ENCODE measurements around the gene RELT. TPM values are rescaled to one million over a fixed set of nuclear protein-coding genes. Genes with fewer than 3 reads are reported as not detected.

RELT gene
- total RNA-seq, 1 experiment from 2014 or later, result 24.5 TPM

DNA sequence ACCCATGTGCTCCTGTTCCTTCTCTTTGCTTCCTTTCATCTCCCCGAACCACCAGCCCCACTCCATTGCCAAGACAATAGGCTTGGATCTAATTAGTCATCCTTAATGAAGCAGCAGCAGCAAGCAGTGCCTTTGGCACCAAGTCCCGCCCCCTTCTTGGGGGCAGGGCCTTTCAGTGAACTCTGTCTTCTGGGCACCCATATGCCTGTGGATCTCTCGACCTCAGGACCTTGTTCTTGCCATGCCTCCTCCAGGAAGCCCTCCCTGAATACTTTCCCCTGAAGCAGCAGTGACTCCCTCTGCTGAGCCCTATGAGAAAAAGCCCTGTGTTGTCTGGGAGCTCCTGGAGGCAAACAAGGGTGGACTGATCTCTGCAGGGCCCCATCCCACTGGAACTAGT is 36.0 kb upstream of the RELT start:
- Histone ChIP-seq H3K27ac (ENCODE audit: low read length) (no peak overlapping the region), H3K4me2 (ENCODE audit: low read length) (no peak overlapping the region), H2AFZ (ENCODE audit: low read length) (no peak overlapping the region), H3K9me2 (replicated peaks; ENCODE audit: low read length) (no peaks in the 10 kb centered on the region), H3F3A (ENCODE audit: low read length, unreplicated experiment) (no peaks in the 10 kb centered on the region), H3K4me3 (ENCODE audit: low read length) (no peak overlapping the region), H3K9me3 (ENCODE audit: low read length) (no peaks in the 10 kb centered on the region), H3K79me2 (ENCODE audit: low read length) (peaks cover 9% of the 10 kb centered on the region), H3K9ac (ENCODE audit: low read length) (no peak overlapping the region), H3K4me1 (ENCODE audit: insufficient read depth, low read length) (peaks cover 6% of the 10 kb centered on the region), H3K27me3 (ENCODE audit: low read length) (no peaks in the 10 kb centered on the region), H3K36me3 (ENCODE audit: low read depth, low read length) (no peaks in the 10 kb centered on the region), H4K20me1 (ENCODE audit: low read length) (no peaks in the 10 kb centered on the region)
- ATAC-seq, result no peak
- intact Hi-C loops (cut with micrococcal nuclease), result no loop called here
- ChIA-PET POLR2A (ENCODE audit: unreplicated experiment) (no interaction called here), CTCF (interaction anchor here (2.7 kb wide), 1 partner anchor 11 kb away, joined by 7 read pairs; no protein-coding TSS in a partner anchor)
- TF ChIP-seq, protein P1, sequence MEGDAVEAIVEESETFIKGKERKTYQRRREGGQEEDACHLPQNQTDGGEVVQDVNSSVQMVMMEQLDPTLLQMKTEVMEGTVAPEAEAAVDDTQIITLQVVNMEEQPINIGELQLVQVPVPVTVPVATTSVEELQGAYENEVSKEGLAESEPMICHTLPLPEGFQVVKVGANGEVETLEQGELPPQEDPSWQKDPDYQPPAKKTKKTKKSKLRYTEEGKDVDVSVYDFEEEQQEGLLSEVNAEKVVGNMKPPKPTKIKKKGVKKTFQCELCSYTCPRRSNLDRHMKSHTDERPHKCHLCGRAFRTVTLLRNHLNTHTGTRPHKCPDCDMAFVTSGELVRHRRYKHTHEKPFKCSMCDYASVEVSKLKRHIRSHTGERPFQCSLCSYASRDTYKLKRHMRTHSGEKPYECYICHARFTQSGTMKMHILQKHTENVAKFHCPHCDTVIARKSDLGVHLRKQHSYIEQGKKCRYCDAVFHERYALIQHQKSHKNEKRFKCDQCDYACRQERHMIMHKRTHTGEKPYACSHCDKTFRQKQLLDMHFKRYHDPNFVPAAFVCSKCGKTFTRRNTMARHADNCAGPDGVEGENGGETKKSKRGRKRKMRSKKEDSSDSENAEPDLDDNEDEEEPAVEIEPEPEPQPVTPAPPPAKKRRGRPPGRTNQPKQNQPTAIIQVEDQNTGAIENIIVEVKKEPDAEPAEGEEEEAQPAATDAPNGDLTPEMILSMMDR (conservative IDR thresholded peaks at IDR 0.05; ENCODE audit: low read depth, low read length), result no peak
- TF ChIP-seq EZH2phosphoT487 (IDR thresholded peaks at IDR 0.05; ENCODE audit: borderline replicate concordance, low read length), result no peak
- no peak for TF ChIP-seq EZH2 (IDR thresholded peaks at IDR 0.05; ENCODE audit: low read length, unreplicated experiment)
- DNase-seq, result no peak
- no TSS peak for BruUV-seq (replicated peaks)

DNA sequence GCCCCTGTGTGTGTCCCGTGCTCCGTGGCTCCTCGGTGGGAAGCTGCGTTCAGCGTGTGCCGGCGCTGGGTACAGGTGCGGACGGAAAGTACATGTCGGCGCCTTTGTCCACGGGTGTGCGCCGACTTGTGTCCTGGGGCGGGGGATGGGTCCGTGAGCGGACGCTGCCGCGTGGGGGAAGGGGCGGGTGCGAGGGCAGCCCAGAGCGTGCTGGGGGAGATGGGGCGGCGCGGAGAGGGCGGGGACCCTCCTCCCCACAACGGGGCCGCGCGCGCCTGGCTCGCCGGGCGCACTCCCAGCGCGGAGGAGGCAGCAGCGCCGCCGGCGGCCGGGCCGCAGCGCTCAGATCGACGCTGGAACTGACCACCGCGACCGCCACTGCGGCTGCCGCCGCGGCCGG is 33.6 kb upstream of the RELT start:
- Histone ChIP-seq H3K9ac (ENCODE audit: low read length) (no peak overlapping the region), H3K9me2 (replicated peaks; ENCODE audit: low read length) (no peaks in the 10 kb centered on the region), H3K4me1 (ENCODE audit: insufficient read depth, low read length) (peaks cover 4% of the 10 kb centered on the region; the same call in 1 of the 2 replicates), H3K4me3 (ENCODE audit: low read length) (peak overlapping the region; percentile 67), H3K36me3 (ENCODE audit: low read depth, low read length) (no peaks in the 10 kb centered on the region), H3K27ac (ENCODE audit: low read length) (no peak overlapping the region), H3K79me2 (ENCODE audit: low read length) (peaks cover 9% of the 10 kb centered on the region), H3K4me2 (ENCODE audit: low read length) (peak overlapping the region; percentile 68), H3F3A (ENCODE audit: low read length, unreplicated experiment) (no peaks in the 10 kb centered on the region), H4K20me1 (ENCODE audit: low read length) (no peaks in the 10 kb centered on the region), H2AFZ (ENCODE audit: low read length) (peak overlapping the region; percentile 82), H3K9me3 (ENCODE audit: low read length) (no peaks in the 10 kb centered on the region), H3K27me3 (ENCODE audit: low read length) (no peaks in the 10 kb centered on the region)
- no TSS peak for BruUV-seq (replicated peaks)
- ChIA-PET CTCF (interaction anchor here (2.7 kb wide), 1 partner anchor 9 kb away, joined by 7 read pairs; no protein-coding TSS in a partner anchor), POLR2A (ENCODE audit: unreplicated experiment) (no interaction called here)
- ATAC-seq (peak; percentile 59), DNase-seq (peak; percentile 26)
- intact Hi-C loops (cut with micrococcal nuclease), result no loop called here
- TF ChIP-seq EZH2phosphoT487 (IDR thresholded peaks at IDR 0.05; ENCODE audit: borderline replicate concordance, low read length) (no peak), EZH2 (IDR thresholded peaks at IDR 0.05; ENCODE audit: low read length, unreplicated experiment) (no peak)
- TF ChIP-seq, protein P1 (conservative IDR thresholded peaks at IDR 0.05; ENCODE audit: low read depth, low read length), result no peak

DNA sequence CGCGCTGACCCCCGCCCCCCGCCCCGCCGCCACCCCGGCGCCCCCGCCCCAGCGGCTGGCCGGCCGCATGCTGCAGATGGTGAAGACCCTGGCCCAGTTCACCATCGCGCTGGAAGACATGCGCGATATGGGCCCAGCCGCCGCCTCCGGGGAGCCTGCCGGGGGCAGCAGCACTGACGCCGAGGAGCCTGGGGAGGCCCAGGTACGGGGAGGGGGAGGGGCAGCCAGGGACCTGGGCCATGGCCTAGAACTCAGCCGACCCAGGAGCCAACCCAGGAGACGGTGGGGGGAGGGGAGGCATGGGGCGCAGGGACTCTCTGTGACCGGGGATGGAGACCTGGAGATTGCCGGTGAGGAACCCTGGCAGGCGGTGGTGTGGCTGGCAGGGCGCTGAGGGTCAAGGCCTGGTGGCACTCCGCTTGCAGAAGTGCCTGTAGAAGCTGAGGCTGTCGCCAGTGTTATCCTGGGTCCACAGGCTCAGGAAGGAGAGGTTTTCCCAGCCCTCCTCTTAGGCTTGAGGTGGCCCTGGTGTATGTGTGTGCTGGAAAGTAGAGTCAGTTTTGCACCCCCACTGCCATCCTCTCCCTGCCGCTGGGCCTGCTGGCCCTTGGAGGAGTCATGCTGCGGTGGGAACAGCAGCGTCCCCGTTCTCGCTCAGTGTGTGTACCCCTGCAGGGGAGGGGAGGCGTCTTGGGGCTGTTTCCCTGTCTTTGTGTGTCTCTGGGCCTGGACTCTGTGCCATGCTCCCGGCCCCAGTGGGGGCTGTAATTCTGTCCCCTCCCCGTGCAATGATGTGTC is 32.9 kb upstream of the RELT start:
- H3F3A ChIP-seq (ENCODE audit: low read length, unreplicated experiment), result no peaks in the 10 kb centered on the region
- TSS peak; percentile 35 for BruUV-seq (replicated peaks)

More for the DNA sequence above, 32.9 kb upstream of the RELT start:
- peak overlapping the region; percentile 80 for H3K4me2 ChIP-seq (ENCODE audit: low read length)
- H3K9me2 ChIP-seq (replicated peaks; ENCODE audit: low read length), result no peaks in the 10 kb centered on the region
- no peaks in the 10 kb centered on the region for H3K27me3 ChIP-seq (ENCODE audit: low read length)
- DNase-seq (peak; percentile 21), ATAC-seq (peak; percentile 23)
- peak overlapping the region; percentile 65 for H3K4me3 ChIP-seq (ENCODE audit: low read length)
- H3K79me2 ChIP-seq (ENCODE audit: low read length), result peaks cover 9% of the 10 kb centered on the region
- CTCF ChIA-PET, result interaction anchor here (0.6 to 2.7 kb wide), 2 partner anchors 8 to 282 kb away, joined by 3 to 7 read pairs; no protein-coding TSS in a partner anchor
- no peak overlapping the region for H3K9ac ChIP-seq (ENCODE audit: low read length)
- TF ChIP-seq EZH2 (IDR thresholded peaks at IDR 0.05; ENCODE audit: low read length, unreplicated experiment), result no peak
- TF ChIP-seq EZH2phosphoT487 (IDR thresholded peaks at IDR 0.05; ENCODE audit: borderline replicate concordance, low read length), result no peak
- TF ChIP-seq, protein P1 (conservative IDR thresholded peaks at IDR 0.05; ENCODE audit: low read depth, low read length), result no peak
- POLR2A ChIA-PET (ENCODE audit: unreplicated experiment), result no interaction called here
- no peaks in the 10 kb centered on the region for H4K20me1 ChIP-seq (ENCODE audit: low read length)
- intact Hi-C loops (cut with micrococcal nuclease), result no loop called here
- no peaks in the 10 kb centered on the region for H3K36me3 ChIP-seq (ENCODE audit: low read depth, low read length)
- H2AFZ ChIP-seq (ENCODE audit: low read length), result peak overlapping the region; percentile 37; the same call in 1 of the 2 replicates
- no peak overlapping the region for H3K27ac ChIP-seq (ENCODE audit: low read length)
- H3K9me3 ChIP-seq (ENCODE audit: low read length), result no peaks in the 10 kb centered on the region
- peaks cover 4% of the 10 kb centered on the region; the same call in 1 of the 2 replicates for H3K4me1 ChIP-seq (ENCODE audit: insufficient read depth, low read length)

Measured in PC-3 (cell line).